ENCODE results near the gene KPNB1. TPM values are rescaled to one million over a fixed set of nuclear protein-coding genes. Genes with fewer than 3 reads are reported as not detected.

KPNB1 gene
- total and polyA plus RNA-seq, 2 experiments from 2014 or later = 274 to 599 TPM

- H3K4me3 Mint-ChIP-seq = peak overlapping the region; percentile 92
- Histone ChIP-seq H3K4me3 (peak overlapping the region; percentile 96), H4K20me1 (replicated peaks; ENCODE audit: insufficient read depth) (peaks cover 54% of the 10 kb centered on the region), H3K79me2 (replicated peaks; ENCODE audit: insufficient read depth) (peaks cover 78% of the 10 kb centered on the region), H3K27me3 (ENCODE audit: insufficient read depth) (no peaks in the 10 kb centered on the region), H3K9me2 (ENCODE audit: insufficient read depth) (no peaks in the 10 kb centered on the region), H3K36me3 (ENCODE audit: insufficient read depth) (peaks cover 53% of the 10 kb centered on the region), H3K27ac (ENCODE audit: low read depth) (peak overlapping the region; percentile 23), H2AFZ (no peak overlapping the region), H3K4me1 (ENCODE audit: insufficient read depth) (peaks cover 19% of the 10 kb centered on the region), H3F3A (replicated peaks; ENCODE audit: low read depth) (peaks cover 39% of the 10 kb centered on the region), H3K4me2 (peak overlapping the region; percentile 99)
- TF ChIP-seq ZNF331 (CRISPR knock-in tag; IDR thresholded peaks at IDR 0.05; ENCODE audit: low read depth) (no peak), EZH2 (IDR thresholded peaks at IDR 0.05; ENCODE audit: low read depth, unreplicated experiment) (no peak)
- peaks cover 26% of the 10 kb centered on the region for H3K4me1 Mint-ChIP-seq
- H3K36me3 Mint-ChIP-seq (ENCODE audit: low read depth) = peaks cover 64% of the 10 kb centered on the region
- peak overlapping the region; percentile 68 for H3K27ac Mint-ChIP-seq
- no peak for ATAC-seq
- DNase-seq (ENCODE audit: low spot score) = no peak
- H3K9me3 Mint-ChIP-seq = no peaks in the 10 kb centered on the region; the same call in 2 of the 3 replicates
- H3K27me3 Mint-ChIP-seq (ENCODE audit: insufficient read depth, low read depth, poor library complexity) = peaks cover 16% of the 10 kb centered on the region
Measured at GRCh38 chr17:47651704-47652103, 2.0 kb downstream of the KPNB1 start.

- Histone ChIP-seq H3K4me3 (peak overlapping the region; percentile 22; the same call in 1 of the 2 replicates), H3K36me3 (ENCODE audit: insufficient read depth) (peaks cover 62% of the 10 kb centered on the region), H2AFZ (no peak overlapping the region), H3F3A (replicated peaks; ENCODE audit: low read depth) (peaks cover 48% of the 10 kb centered on the region), H3K9me2 (ENCODE audit: insufficient read depth) (no peaks in the 10 kb centered on the region), H3K79me2 (replicated peaks; ENCODE audit: insufficient read depth) (peaks cover 80% of the 10 kb centered on the region), H3K4me2 (0 out of 2 replicates have a peak overlapping the region, but pooled peaks have one; percentile 99), H3K4me1 (ENCODE audit: insufficient read depth) (peaks cover 19% of the 10 kb centered on the region), H4K20me1 (replicated peaks; ENCODE audit: insufficient read depth) (peaks cover 60% of the 10 kb centered on the region), H3K27me3 (ENCODE audit: insufficient read depth) (no peaks in the 10 kb centered on the region), H3K27ac (ENCODE audit: low read depth) (peak overlapping the region; percentile 23)
- peak overlapping the region; percentile 68; the same call in 1 of the 2 replicates for H3K27ac Mint-ChIP-seq
- peaks cover 26% of the 10 kb centered on the region for H3K4me1 Mint-ChIP-seq
- H3K4me3 Mint-ChIP-seq = peak overlapping the region; percentile 54
- H3K27me3 Mint-ChIP-seq (ENCODE audit: insufficient read depth, low read depth, poor library complexity) = peaks cover 16% of the 10 kb centered on the region
- H3K36me3 Mint-ChIP-seq (ENCODE audit: low read depth) = peaks cover 73% of the 10 kb centered on the region
- no peak for DNase-seq (ENCODE audit: low spot score)
- ATAC-seq = no peak
- no peak for TF ChIP-seq ZNF462 (CRISPR knock-in tag; IDR thresholded peaks at IDR 0.05)
- peak; percentile 55 for TF ChIP-seq REST (IDR thresholded peaks at IDR 0.05; ENCODE audit: unreplicated experiment)
- no peaks in the 10 kb centered on the region; the same call in 2 of the 3 replicates for H3K9me3 Mint-ChIP-seq
Measured at GRCh38 chr17:47652570-47652969, 2.9 kb downstream of the KPNB1 start.
